ENCODE results near the gene ADAM19. TPM values are rescaled to one million over a fixed set of nuclear protein-coding genes. Genes with fewer than 3 reads are reported as not detected.
"Not testable (repeated sequence)": the region's sequence is repeated elsewhere in the genome, so short reads cannot be mapped to it uniquely, and the experiment has no call there.

The ADAM19 gene
- total RNA-seq, 2 experiments from 2014 or later: 28.3 to 29.0 TPM

DNA sequence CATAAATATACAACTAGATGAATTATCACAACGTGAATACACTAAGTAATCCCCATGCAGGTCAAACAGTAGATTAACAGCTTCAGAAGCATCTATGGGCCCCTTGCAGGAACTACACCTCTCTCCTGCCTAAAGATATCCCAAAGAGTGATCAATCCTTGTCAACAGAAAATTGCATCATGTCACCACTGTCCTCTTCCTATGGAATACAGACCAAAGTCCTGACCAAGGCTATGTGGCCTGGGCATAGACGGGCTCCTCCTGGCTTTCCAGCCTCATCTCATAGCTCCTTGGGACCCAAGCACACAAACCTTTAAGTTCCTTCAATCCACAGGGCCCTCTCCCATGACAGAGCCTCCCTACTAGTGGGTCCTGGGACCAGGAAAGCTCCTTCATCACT, 90.2 kb downstream of the ADAM19 start:
- Mint-ChIP-seq H3K9me3 (no peaks in the 10 kb centered on the region), H3K27ac (no peak overlapping the region), H3K36me3 (peaks cover 45% of the 10 kb centered on the region), H3K4me1 (peaks cover 18% of the 10 kb centered on the region), H3K4me3 (no peak overlapping the region), H3K27me3 (no peaks in the 10 kb centered on the region)
- DNase-seq: no peak
- POLR2A ChIA-PET: no interaction called here
- no peak for ATAC-seq (ENCODE audit: low read depth)

- H3K27me3 Mint-ChIP-seq: no peaks in the 10 kb centered on the region
- DNase-seq (no peak), ATAC-seq (ENCODE audit: low read depth) (no peak)
- H3K4me3 Mint-ChIP-seq: no peak overlapping the region
- peaks cover 20% of the 10 kb centered on the region for H3K4me1 Mint-ChIP-seq
- no peaks in the 10 kb centered on the region for H3K9me3 Mint-ChIP-seq
- H3K27ac Mint-ChIP-seq: no peak overlapping the region
- peaks cover 46% of the 10 kb centered on the region for H3K36me3 Mint-ChIP-seq
- POLR2A ChIA-PET: no interaction called here
Measured at GRCh38 chr5:157484768-157485167, 90.8 kb downstream of the ADAM19 start.

DNA sequence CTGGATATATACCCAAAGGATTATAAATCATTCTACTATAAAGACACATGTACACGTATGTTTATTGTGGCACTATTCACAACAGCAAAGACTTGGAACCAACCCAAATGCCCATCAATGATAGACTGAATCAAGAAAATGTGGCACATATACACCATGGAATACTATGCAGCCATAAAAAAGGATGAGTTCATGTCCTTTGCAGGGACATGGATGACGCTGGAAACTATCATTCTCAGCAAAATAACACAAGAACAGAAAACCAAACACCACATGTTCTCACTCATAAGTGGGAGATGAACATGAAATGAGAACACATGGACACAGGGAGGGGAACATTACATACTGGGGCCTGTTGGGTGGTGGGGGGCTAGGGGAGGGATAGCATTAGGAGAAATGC, 92.9 kb downstream of the ADAM19 start:
- H3K27me3 Mint-ChIP-seq; DNase-seq; ATAC-seq (ENCODE audit: low read depth); H3K4me3 Mint-ChIP-seq; H3K9me3 Mint-ChIP-seq; POLR2A ChIA-PET: not testable (repeated sequence)
- peaks cover 38% of the 10 kb centered on the region for H3K36me3 Mint-ChIP-seq
- H3K27ac Mint-ChIP-seq: peak overlapping the region; percentile 13
- peaks cover 33% of the 10 kb centered on the region for H3K4me1 Mint-ChIP-seq

DNA sequence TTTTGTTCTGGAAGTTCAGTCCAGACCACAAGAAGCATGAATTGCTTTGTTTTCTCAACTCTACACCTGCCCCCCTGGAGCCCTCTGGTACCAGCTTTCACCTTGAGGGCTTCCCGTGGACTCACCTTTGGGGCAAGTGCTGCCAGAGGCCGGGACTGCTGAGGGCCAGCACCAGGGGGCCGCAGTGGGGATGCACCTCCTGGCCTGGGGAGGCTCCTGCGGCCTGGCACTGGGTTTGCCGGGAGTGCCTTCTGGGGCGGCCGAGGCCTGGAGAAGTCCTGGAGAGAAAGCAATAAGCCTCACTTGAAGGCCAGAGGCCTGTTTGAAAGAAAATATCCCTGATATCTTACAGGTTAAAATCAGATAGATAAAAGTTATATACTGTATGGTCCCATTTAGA, 93.9 kb downstream of the ADAM19 start:
- no peaks in the 10 kb centered on the region for H3K27me3 Mint-ChIP-seq
- H3K4me1 Mint-ChIP-seq: peaks cover 30% of the 10 kb centered on the region
- DNase-seq (no peak), ATAC-seq (ENCODE audit: low read depth) (no peak)
- no peaks in the 10 kb centered on the region for H3K9me3 Mint-ChIP-seq
- H3K27ac Mint-ChIP-seq: no peak overlapping the region
- POLR2A ChIA-PET: no interaction called here
- peaks cover 38% of the 10 kb centered on the region for H3K36me3 Mint-ChIP-seq
- no peak overlapping the region for H3K4me3 Mint-ChIP-seq

- peaks cover 27% of the 10 kb centered on the region for H3K4me1 Mint-ChIP-seq
- no peak for DNase-seq
- H3K27ac Mint-ChIP-seq: peak overlapping the region; percentile 79
- no peak overlapping the region for H3K4me3 Mint-ChIP-seq
- POLR2A ChIA-PET: no interaction called here
- no peaks in the 10 kb centered on the region for H3K9me3 Mint-ChIP-seq
- H3K36me3 Mint-ChIP-seq: peaks cover 35% of the 10 kb centered on the region
- ATAC-seq (ENCODE audit: low read depth): peak; percentile 61
- no peaks in the 10 kb centered on the region for H3K27me3 Mint-ChIP-seq
Measured at GRCh38 chr5:157481265-157481664, 94.3 kb downstream of the ADAM19 start.

DNA sequence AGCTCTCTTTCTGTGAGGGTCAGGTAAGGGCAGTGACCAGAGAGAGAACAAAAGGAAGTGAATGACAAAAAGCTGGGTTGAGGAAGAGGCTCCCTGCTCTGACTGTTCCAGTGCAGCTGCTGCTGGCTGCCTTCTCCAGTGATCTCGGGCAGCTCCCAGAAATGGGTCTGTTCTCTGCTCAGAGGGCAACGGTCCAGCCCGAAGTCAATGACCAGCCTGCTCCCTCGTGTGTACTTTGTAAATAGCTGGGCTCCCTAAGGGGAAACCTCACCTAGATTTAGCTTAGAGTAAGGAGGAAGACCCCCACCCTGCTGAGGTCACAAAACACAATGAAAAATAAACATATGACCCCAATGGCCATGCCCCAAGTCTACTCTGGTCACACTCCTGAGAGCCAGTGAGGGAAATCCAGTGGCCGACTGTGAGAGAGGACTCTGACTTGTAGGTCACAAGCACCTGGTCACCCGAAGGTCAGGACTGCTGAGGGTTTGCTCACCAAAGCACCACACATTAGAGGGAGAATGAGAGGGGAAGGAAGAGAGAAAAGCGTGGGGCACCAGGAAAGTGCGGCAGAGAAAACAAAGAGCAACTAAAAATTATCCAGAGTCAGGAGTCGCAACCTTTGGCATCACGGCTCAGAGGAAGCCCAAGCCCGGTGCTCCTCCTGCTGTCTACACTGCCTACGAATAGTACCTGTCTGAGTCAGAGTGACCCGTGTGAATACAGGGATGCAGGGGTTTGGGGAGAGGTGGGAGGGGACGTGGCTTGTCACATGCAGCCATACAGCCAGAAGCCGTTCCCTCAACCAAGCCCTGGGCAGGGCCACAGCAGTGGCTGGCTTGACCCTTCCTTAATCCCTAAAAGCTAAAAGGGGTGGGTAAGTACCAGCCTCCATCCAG, 95.7 kb downstream of the ADAM19 start:
- POLR2A ChIA-PET: no interaction called here
- no peak for DNase-seq
- Mint-ChIP-seq H3K4me1 (peaks cover 27% of the 10 kb centered on the region), H3K27ac (peak overlapping the region; percentile 68), H3K36me3 (peaks cover 33% of the 10 kb centered on the region), H3K27me3 (no peaks in the 10 kb centered on the region), H3K4me3 (no peak overlapping the region), H3K9me3 (no peaks in the 10 kb centered on the region)
- no peak for ATAC-seq (ENCODE audit: low read depth)

DNA sequence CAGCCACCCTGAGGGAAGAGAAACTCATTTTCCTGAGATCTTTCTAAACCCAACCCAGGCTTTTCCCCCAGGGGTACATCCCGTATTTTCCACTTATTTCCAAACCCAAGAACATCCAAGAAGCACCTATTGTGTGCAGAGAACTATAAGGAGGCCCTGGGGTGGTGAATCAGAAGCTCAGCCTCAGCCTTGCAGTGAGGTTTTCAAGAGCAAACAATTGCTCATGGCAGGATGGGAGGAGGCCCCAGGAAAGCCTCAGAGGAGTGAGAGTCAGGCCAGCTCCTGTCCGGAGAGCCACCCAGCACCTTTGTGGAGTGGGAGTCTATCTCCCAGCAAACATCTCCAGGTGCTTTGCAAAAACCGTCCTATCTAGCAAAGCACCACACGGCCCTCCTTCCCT, 96.4 kb downstream of the ADAM19 start:
- Mint-ChIP-seq H3K36me3 (peaks cover 31% of the 10 kb centered on the region), H3K27me3 (no peaks in the 10 kb centered on the region)
- POLR2A ChIA-PET: no interaction called here

DNA sequence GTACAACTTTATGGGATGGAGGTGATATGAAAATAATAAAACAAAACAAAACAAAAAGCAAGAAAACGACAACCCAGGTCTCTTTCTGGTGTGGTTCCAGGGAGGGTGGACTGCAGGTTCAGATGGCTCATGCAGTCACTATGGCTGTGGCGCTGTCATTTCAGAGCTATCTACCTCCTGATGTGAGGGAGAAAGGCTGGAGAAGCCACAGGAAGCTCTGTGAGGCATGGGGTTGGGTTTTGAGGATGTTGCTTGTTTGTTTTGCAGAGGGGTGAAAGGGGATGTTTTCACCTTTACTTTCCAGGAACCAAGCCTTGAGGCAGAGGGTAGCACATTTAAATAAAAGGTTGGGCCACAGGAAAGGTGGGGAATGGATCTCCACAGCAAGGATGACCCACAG, 96.8 kb downstream of the ADAM19 start:
- ATAC-seq (ENCODE audit: low read depth): peak; percentile 48
- DNase-seq: no peak
- Mint-ChIP-seq H3K9me3 (no peaks in the 10 kb centered on the region), H3K27me3 (no peaks in the 10 kb centered on the region), H3K36me3 (peaks cover 27% of the 10 kb centered on the region), H3K4me1 (peaks cover 27% of the 10 kb centered on the region), H3K4me3 (peak overlapping the region; percentile 9), H3K27ac (peak overlapping the region; percentile 68)
- POLR2A ChIA-PET: no interaction called here

More for the DNA sequence above, 96.4 kb downstream of the ADAM19 start:
- peaks cover 27% of the 10 kb centered on the region for H3K4me1 Mint-ChIP-seq
- DNase-seq (no peak), ATAC-seq (ENCODE audit: low read depth) (no peak)
- H3K9me3 Mint-ChIP-seq: no peaks in the 10 kb centered on the region
- peak overlapping the region; percentile 17 for H3K4me3 Mint-ChIP-seq
- peak overlapping the region; percentile 68 for H3K27ac Mint-ChIP-seq

DNA sequence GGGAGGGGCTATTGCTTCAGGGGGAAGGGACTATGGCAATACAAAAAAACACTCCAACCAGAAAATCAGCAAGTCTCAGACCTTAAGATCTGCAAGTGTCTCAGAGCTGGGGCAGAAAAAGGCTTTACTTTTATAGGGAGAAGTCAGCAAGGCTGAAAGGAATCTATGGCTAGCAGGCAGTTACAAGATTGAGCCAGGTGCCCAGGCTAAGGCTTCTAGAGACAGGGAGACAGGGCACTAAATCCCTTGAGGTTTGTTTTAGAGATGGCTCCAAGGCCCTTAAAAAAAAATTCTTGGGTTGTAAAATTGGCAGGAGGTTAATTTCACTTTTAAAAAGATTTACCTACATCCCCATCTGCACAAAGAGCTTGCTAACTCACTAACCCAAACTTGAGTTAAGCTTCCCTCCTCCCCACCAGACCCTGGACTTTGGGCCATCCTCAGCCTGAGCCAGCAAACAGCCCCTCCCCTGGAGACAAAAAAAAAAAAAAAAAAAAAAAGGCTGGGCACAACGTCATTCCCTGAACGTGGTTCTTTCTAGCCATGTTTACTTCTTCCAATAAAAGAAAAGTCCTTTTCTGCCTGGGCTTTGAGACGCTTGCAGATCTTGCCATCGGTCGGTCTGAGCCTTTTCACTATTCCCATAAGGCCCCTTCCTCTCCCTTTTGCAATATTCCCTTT, 97.6 kb downstream of the ADAM19 start:
- H3K4me1 Mint-ChIP-seq: peaks cover 31% of the 10 kb centered on the region
- H3K27ac Mint-ChIP-seq: no peak overlapping the region
- no peak overlapping the region for H3K4me3 Mint-ChIP-seq

DNA sequence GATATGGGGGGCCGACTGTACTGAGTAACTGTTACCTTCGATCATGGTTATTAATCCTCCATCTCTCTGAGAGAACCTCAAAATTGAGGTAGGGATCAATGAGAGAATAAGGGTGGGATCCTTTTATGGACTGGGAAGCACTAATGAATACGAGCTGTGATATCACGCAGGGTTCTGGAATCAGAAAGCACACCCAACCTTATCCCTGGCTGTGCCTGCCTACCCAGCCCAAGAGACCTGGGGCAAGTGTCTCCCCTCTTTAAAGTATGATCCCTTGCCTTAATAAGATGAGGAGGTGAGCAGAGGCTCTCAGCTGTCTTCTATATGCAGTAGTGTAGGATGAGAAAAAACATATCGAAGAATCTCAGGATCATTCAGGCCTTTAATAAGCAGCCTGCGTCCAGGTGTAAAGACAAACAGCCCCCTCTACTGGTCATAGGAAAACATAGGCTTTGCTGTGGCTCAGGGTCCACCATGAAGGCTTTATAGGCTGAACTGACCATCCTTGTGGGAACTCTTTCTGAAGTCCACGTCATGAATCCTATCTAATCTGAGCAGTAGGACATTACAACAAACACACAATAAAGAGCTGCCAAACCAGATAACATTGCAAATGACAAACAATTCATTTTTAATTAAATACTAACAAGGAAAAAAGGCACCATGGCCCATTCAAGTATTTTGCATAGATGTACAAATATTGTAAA, 98.7 kb downstream of the ADAM19 start:
- peaks cover 21% of the 10 kb centered on the region for H3K36me3 Mint-ChIP-seq
- no peak for DNase-seq
- H3K27ac Mint-ChIP-seq: no peak overlapping the region
- ATAC-seq (ENCODE audit: low read depth): peak; percentile 45
- no peaks in the 10 kb centered on the region for H3K27me3 Mint-ChIP-seq
- POLR2A ChIA-PET: no interaction called here
- peaks cover 29% of the 10 kb centered on the region for H3K4me1 Mint-ChIP-seq
- no peaks in the 10 kb centered on the region for H3K9me3 Mint-ChIP-seq
- no peak overlapping the region for H3K4me3 Mint-ChIP-seq

More for the DNA sequence above, 97.6 kb downstream of the ADAM19 start:
- ATAC-seq (ENCODE audit: low read depth) (no peak), DNase-seq (no peak)
- Mint-ChIP-seq H3K27me3 (no peaks in the 10 kb centered on the region), H3K36me3 (peaks cover 27% of the 10 kb centered on the region), H3K9me3 (no peaks in the 10 kb centered on the region)
- POLR2A ChIA-PET: interaction anchor here (0.7 kb wide), 1 partner anchor 62 kb away, joined by 4 read pairs; no protein-coding TSS in a partner anchor

DNA sequence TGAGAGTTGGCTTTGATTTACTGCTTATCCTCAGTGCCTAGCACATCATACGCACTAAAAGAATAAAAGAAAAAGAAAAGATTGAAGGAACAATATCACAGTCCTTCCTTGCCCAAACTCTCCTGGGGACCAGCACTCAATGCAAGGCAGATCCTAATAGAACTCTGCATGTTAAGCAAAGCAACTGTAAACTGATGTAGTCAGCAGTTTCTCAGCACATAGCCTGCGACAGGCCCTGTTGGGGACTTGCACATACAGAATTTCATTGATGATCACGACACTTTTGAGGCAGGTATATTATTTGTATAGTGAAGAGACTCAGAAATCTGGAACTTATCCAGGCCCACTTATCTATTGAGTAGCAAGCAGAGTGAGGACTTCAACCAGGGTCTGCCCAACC, 100.1 kb downstream of the ADAM19 start:
- POLR2A ChIA-PET: interaction anchor here (0.6 kb wide), 1 partner anchor 156 kb away, joined by 3 read pairs; no protein-coding TSS in a partner anchor
- Mint-ChIP-seq H3K9me3 (no peaks in the 10 kb centered on the region), H3K27ac (peak overlapping the region; percentile 10), H3K27me3 (no peaks in the 10 kb centered on the region), H3K4me3 (no peak overlapping the region), H3K4me1 (peaks cover 25% of the 10 kb centered on the region), H3K36me3 (peaks cover 17% of the 10 kb centered on the region)
- ATAC-seq (ENCODE audit: low read depth) (no peak), DNase-seq (no peak)

DNA sequence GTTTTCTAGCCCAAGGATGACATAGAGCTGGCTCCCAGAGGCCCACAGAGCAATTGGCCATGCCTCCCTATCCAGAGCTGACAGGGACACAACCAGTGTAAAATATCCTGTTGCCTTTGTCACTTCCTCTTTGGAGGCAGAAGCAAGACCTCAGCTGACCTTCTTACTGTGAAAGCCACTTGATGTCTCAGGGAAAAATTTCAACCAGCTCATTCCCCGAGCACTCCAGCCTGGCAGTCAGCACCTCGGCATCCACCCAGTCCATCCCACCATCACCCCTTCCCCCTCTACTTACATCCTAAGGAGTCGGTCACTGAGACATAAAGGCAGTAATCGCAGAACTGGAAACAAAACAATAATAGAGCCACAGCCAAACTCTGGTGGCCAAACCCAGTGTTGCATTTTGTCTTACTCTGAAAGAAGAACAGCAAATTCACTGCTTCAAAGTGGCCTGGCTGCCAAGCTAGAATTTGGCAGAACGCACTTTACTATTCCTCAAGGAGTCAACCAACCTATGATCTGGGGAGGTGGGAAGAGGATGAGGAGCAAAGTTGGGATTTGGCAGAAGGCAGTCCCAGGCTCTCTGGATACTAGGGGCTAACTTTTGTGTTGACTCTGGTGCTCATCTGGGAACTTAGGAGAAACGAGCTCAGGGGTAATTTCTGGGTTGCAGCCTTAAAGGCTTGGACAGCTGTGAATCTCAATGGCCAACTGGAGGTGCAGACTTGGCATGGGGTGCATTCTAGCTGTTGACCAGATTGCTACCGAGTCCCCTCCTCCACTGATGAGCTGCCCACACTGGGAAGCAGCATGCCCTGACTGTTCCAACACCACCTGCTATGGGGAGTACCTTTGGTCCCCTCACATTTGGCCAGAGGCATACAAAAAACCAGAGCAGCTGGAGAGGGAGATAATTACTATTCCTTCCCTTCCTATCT, 101.9 kb downstream of the ADAM19 start:
- POLR2A ChIA-PET: interaction anchor here (0.6 kb wide), 1 partner anchor 268 kb away, joined by 3 read pairs; no protein-coding TSS in a partner anchor
- peaks cover 13% of the 10 kb centered on the region for H3K4me1 Mint-ChIP-seq
- ATAC-seq (ENCODE audit: low read depth) (no peak), DNase-seq (no peak)
- H3K27ac Mint-ChIP-seq: no peak overlapping the region
- peaks cover 16% of the 10 kb centered on the region for H3K36me3 Mint-ChIP-seq
- H3K27me3 Mint-ChIP-seq: no peaks in the 10 kb centered on the region
- H3K4me3 Mint-ChIP-seq: no peak overlapping the region
- no peaks in the 10 kb centered on the region for H3K9me3 Mint-ChIP-seq
